CD14-positive monocyte (primary cell): ENCODE measurements around the gene PAQR5. TPM values are rescaled to one million over a fixed set of nuclear protein-coding genes. Genes with fewer than 3 reads are reported as not detected.
A peak's percentile ranks its signal among the peaks of the same experiment; 100 is the strongest.

ENCODE experiments used
- DNase-seq, 3 donors: peaks; one replicate each; pipeline ENCODE4 v3.0.0-alpha.2; 2011 to 2022
- H2AFZ ChIP-seq: 2 replicates; pipeline ENCODE4 v1.6.0; 2012; ENCODE audit warnings: mild to moderate bottlenecking, low read depth, low read length, inconsistent platforms; ENCODE audit not compliant: insufficient read depth, poor library complexity, severe bottlenecking
- H3K27ac ChIP-seq, 2 donors: 1 replicate in 1 of 2; 2 replicates in 1 of 2; pipeline ENCODE4 v1.5.1; 2012 to 2013; ENCODE audit warnings: low read length in 2 of 2, control low read depth in 1 of 2, inconsistent platforms in 1 of 2, low read depth in 1 of 2, mild to moderate bottlenecking in 1 of 2
- H3K27me3 ChIP-seq, 2 donors: one replicate each; pipeline versions ENCODE4 v1.6.0 to v1.6.1; 2011 to 2013; ENCODE audit warnings: low read length in 2 of 2; ENCODE audit not compliant: control insufficient read depth in 2 of 2, insufficient read depth in 2 of 2
- H3K36me3 ChIP-seq, 2 donors: replicated peaks in 1 of 2; 1 replicate in 1 of 2; 2 replicates in 1 of 2; pipeline versions ENCODE4 v1.5.1 to v1.6.1; 2012 to 2013; ENCODE audit warnings: low read length in 2 of 2, control low read depth in 1 of 2, inconsistent platforms in 1 of 2, mild to moderate bottlenecking in 1 of 2; ENCODE audit not compliant: insufficient read depth in 2 of 2, control insufficient read depth in 1 of 2
- H3K4me1 ChIP-seq, 2 donors: 1 replicate in 1 of 2; 2 replicates in 1 of 2; pipeline versions ENCODE4 v1.5.1 to v1.6.1; 2012 to 2013; ENCODE audit warnings: low read length in 2 of 2, control low read depth in 1 of 2, inconsistent platforms in 1 of 2, mild to moderate bottlenecking in 1 of 2, moderate library complexity in 1 of 2; ENCODE audit not compliant: insufficient read depth in 2 of 2, control insufficient read depth in 1 of 2
- H3K4me2 ChIP-seq: replicated peaks from 2 replicates; pipeline ENCODE3; 2012; ENCODE audit warnings: low read length, moderate library complexity, mild to moderate bottlenecking; ENCODE audit not compliant: poor library complexity, severe bottlenecking; ENCODE audit errors: extremely low read depth
- H3K4me3 ChIP-seq, 3 experiments: fragments of 200-600 bp in 1 of 3; sonication (generic) in 1 of 3; replicated peaks in 1 of 3; 1 replicate in 2 of 3; 2 replicates in 1 of 3; pipeline ENCODE4 v1.5.1; 2011 to 2013; ENCODE audit warnings: low read length in 3 of 3, mild to moderate bottlenecking in 3 of 3, control low read depth in 2 of 3, low read depth in 2 of 3, inconsistent platforms in 1 of 3, moderate library complexity in 1 of 3
- H3K79me2 ChIP-seq: 2 replicates; pipeline ENCODE4 v1.6.0; 2012; ENCODE audit warnings: mild to moderate bottlenecking, control low read depth, inconsistent platforms, low read length, moderate library complexity; ENCODE audit not compliant: insufficient read depth
- H3K9ac ChIP-seq: 2 replicates; pipeline ENCODE4 v1.6.0; 2017; ENCODE audit warnings: low read length, mild to moderate bottlenecking; ENCODE audit not compliant: insufficient read depth, poor library complexity, severe bottlenecking
- H3K9me3 ChIP-seq, 2 donors: replicated peaks in 1 of 2; 1 replicate in 1 of 2; 2 replicates in 1 of 2; pipeline versions ENCODE4 v1.5.1 to v1.6.1; 2012 to 2013; ENCODE audit warnings: low read length in 2 of 2, control low read depth in 1 of 2; ENCODE audit not compliant: control insufficient read depth in 1 of 2, insufficient read depth in 1 of 2
- H4K20me1 ChIP-seq: 2 replicates; pipeline ENCODE4 v1.6.0; 2012; ENCODE audit warnings: mild to moderate bottlenecking, low read length, control low read depth, moderate library complexity; ENCODE audit not compliant: insufficient read depth
- H3K27ac Mint-ChIP-seq, 7 donors: one replicate each; pipeline ENCODE4 v1.8.0; 2020; ENCODE audit warnings: mild to moderate bottlenecking in 7 of 7, mixed read lengths in 7 of 7, moderate library complexity in 6 of 7, inconsistent platforms in 2 of 7
- H3K27me3 Mint-ChIP-seq, 3 donors: one replicate each; pipeline ENCODE4 v1.8.0; 2021 to 2022; ENCODE audit warnings: low read depth in 3 of 3, mild to moderate bottlenecking in 3 of 3, mixed read lengths in 3 of 3, moderate library complexity in 3 of 3, inconsistent platforms in 1 of 3
- H3K36me3 Mint-ChIP-seq, 2 donors: one replicate each; pipeline ENCODE4 v1.8.0; 2020; ENCODE audit warnings: mixed read lengths in 2 of 2, inconsistent platforms in 1 of 2, mild to moderate bottlenecking in 1 of 2
- H3K4me1 Mint-ChIP-seq: one replicate; pipeline ENCODE4 v1.8.0; 2020; ENCODE audit warnings: mild to moderate bottlenecking, mixed read lengths
- H3K4me3 Mint-ChIP-seq, 2 donors: one replicate each; pipeline ENCODE4 v1.8.0; 2020; ENCODE audit warnings: mild to moderate bottlenecking in 2 of 2, mixed read lengths in 2 of 2, moderate library complexity in 1 of 2
- H3K9me3 Mint-ChIP-seq, 7 donors: one replicate each; pipeline ENCODE4 v1.8.0; 2020 to 2022; ENCODE audit warnings: mixed read lengths in 7 of 7, mild to moderate bottlenecking in 6 of 7, moderate library complexity in 6 of 7, inconsistent platforms in 2 of 7
- CTCF ChIP-seq: fragments of 200-600 bp; IDR thresholded peaks from one replicate; pipeline ENCODE4 v1.8.0; 2022; ENCODE audit warnings: antibody characterized with exemption, mild to moderate bottlenecking
- WGBS: methylation state at CpG from one replicate; pipeline ENCODE4 v1.1.5; 2013; ENCODE audit warnings: missing lambda C conversion rate; ENCODE audit not compliant: insufficient coverage; 5-methylcytosine and 5-hydroxymethylcytosine counted together
- intact Hi-C, 2 donors: fragments of 100-400 bp; cut with micrococcal nuclease; formaldehyde crosslinking; loops; one replicate each; pipeline versions ENCODE4 v1.15.0 to v1.15.1; 2023
- polyA plus RNA-seq, 3 donors: library from polyadenylated mRNA; depleted of rRNA in 1 of 3; unstranded in 2 of 3; stranded (reverse) in 1 of 3; fragments of 300-500 nt in 2 of 3; fragments of >200 nt in 1 of 3; fragmentation: Illumina TruSeq in 2 of 3; gene quantifications; 1 replicate in 2 of 3; 2 replicates in 1 of 3; pipeline ENCODE4 v1.2.3, GENCODE V29; 2012 to 2021

Gene PAQR5
- polyA plus RNA-seq, 3 donors: not detected

- no peaks in the 10 kb centered on the region for H3K27me3 ChIP-seq
- no peak for DNase-seq
- WGBS: 99% methylated on average over 5 of the region's 7 CpGs
- H3K4me3 Mint-ChIP-seq: no peak overlapping the region
- H3K4me2 ChIP-seq: no peak overlapping the region
- H4K20me1 ChIP-seq: no peaks in the 10 kb centered on the region
- intact Hi-C loops: no loop called here
- H3K27ac ChIP-seq: no peak overlapping the region
- H3K9me3 Mint-ChIP-seq: peaks cover 7 to 12% (median 9%) of the 10 kb centered on the region in 7 donors
- H3K9me3 ChIP-seq: peaks cover 6 to 9% of the 10 kb centered on the region in 2 donors
- peaks cover 3 to 9% (median 5%) of the 10 kb centered on the region in 3 donors for H3K27me3 Mint-ChIP-seq
- H3K4me1 Mint-ChIP-seq: peaks cover 46% of the 10 kb centered on the region
- H2AFZ ChIP-seq: no peak overlapping the region
- H3K27ac Mint-ChIP-seq: no peak overlapping the region
- H3K79me2 ChIP-seq: no peaks in the 10 kb centered on the region
- no peak for TF ChIP-seq CTCF
- peaks cover 11 to 13% of the 10 kb centered on the region in 2 donors for H3K4me1 ChIP-seq
- no peaks in the 10 kb centered on the region for H3K36me3 ChIP-seq
- H3K4me3 ChIP-seq: no peak overlapping the region
- H3K9ac ChIP-seq: no peak overlapping the region
- H3K36me3 Mint-ChIP-seq: no peaks in the 10 kb centered on the region
Measured at GRCh38 chr15:69318033-69318432, 19.3 kb downstream of the PAQR5 start.

- Mint-ChIP-seq H3K4me3 (no peak overlapping the region), H3K27ac (peak overlapping the region in 2 of 7 donors; percentile 35 to 73), H3K9me3 (peaks cover 8 to 14% (median 12%) of the 10 kb centered on the region in 7 donors), H3K36me3 (no peaks in the 10 kb centered on the region), H3K4me1 (peaks cover 33% of the 10 kb centered on the region), H3K27me3 (peaks cover 3 to 12% (median 5%) of the 10 kb centered on the region in 3 donors)
- no peaks in the 10 kb centered on the region for H3K79me2 ChIP-seq
- no peak for TF ChIP-seq CTCF
- no peak overlapping the region for H3K4me2 ChIP-seq
- no peaks in the 10 kb centered on the region for H3K36me3 ChIP-seq
- no peaks in the 10 kb centered on the region for H3K4me1 ChIP-seq
- H3K9ac ChIP-seq: peak overlapping the region; percentile 8
- no peaks in the 10 kb centered on the region for H3K27me3 ChIP-seq
- DNase-seq: no peak
- intact Hi-C loops: no loop called here
- H2AFZ ChIP-seq: peak overlapping the region; percentile 46
- no peaks in the 10 kb centered on the region for H4K20me1 ChIP-seq
- H3K27ac ChIP-seq: no peak overlapping the region
- no peak overlapping the region for H3K4me3 ChIP-seq
- 28% methylated on average over 16 of the region's 19 CpGs for WGBS
- H3K9me3 ChIP-seq: peaks cover 10 to 13% of the 10 kb centered on the region in 2 donors
Measured at GRCh38 chr15:69319384-69320375, 21.0 kb downstream of the PAQR5 start.
